ENCODE results near the gene DSG2. TPM values are rescaled to one million over a fixed set of nuclear protein-coding genes. Genes with fewer than 3 reads are reported as not detected.

The DSG2 gene
- total and polyA plus RNA-seq, 2 of the 4 experiments (the other 2 are of a cell fraction) = 1.8 to 2.3 TPM

- in situ Hi-C loops (cut with MboI; ENCODE audit: low sequenced_read_pairs) = no loop called here
- ChIA-PET CTCF (no interaction called here), POLR2A (ENCODE audit: unreplicated experiment) (no interaction called here)
- no peak overlapping the region for H2AK9ac ChIP-seq (replicated peaks; ENCODE audit: low read depth, low read length, poor library complexity)
- no peaks in the 10 kb centered on the region for H3K36me3 ChIP-seq (ENCODE audit: control insufficient read depth, insufficient read depth, low read length)
- intact Hi-C loops (cut with micrococcal nuclease) = loop anchor here (5.0 kb wide), 1 partner anchor 86 kb away; no protein-coding TSS in a partner anchor
- no peak overlapping the region for H3K23ac ChIP-seq (ENCODE audit: low read depth, low read length)
- no peak overlapping the region for H3K4ac ChIP-seq (ENCODE audit: low read depth, low read length)
- no peak overlapping the region for H3K4me3 ChIP-seq (ENCODE audit: insufficient read depth, low read depth, low read length)
- no peak overlapping the region for H3K27ac ChIP-seq (ENCODE audit: insufficient read depth, low read length)
- H3K4me2 ChIP-seq (ENCODE audit: low read depth, low read length) = no peak overlapping the region
- H2BK5ac ChIP-seq (ENCODE audit: low read depth, low read length, poor library complexity, severe bottlenecking) = no peak overlapping the region
- H4K91ac ChIP-seq (ENCODE audit: insufficient read depth, low read depth, low read length) = no peak overlapping the region
- BruUV-seq (replicated peaks) = no TSS peak
- no peaks in the 10 kb centered on the region for H3K79me1 ChIP-seq (ENCODE audit: low read depth in 1 of 2, low read length in 2 of 2)
- no peak overlapping the region for H3K18ac ChIP-seq (ENCODE audit: low read depth, low read length)
- H2BK20ac ChIP-seq (ENCODE audit: low read depth, low read length) = no peak overlapping the region
- H2BK15ac ChIP-seq (ENCODE audit: low read depth, low read length) = no peak overlapping the region
- no peak overlapping the region for H4K5ac ChIP-seq (ENCODE audit: low read depth, low read length)
- dilution Hi-C loops (cut with HindIII; ENCODE audit: low sequenced_read_pairs, unreplicated experiment) = no loop called here
- WGBS, 2 experiments (ENCODE audit: extremely low coverage in 2 of 2, insufficient read length in 1 of 2) = no CpG with 5 or more reads among the region's 1 CpG
- H4K8ac ChIP-seq (ENCODE audit: low read depth in 2 of 2, low read length in 2 of 2) = no peak overlapping the region
- H2AK5ac ChIP-seq (ENCODE audit: low read depth, low read length) = no peak overlapping the region
- no peak overlapping the region for H3K56ac ChIP-seq (ENCODE audit: extremely low read depth, insufficient read depth, low read length)
- H2BK120ac ChIP-seq (ENCODE audit: low read depth, low read length) = no peak overlapping the region
- no peak overlapping the region for H3K9ac ChIP-seq (ENCODE audit: low read depth, low read length)
- ATAC-seq (ENCODE audit: low read depth) = no peak
- no peaks in the 10 kb centered on the region for H3K4me1 ChIP-seq (ENCODE audit: control insufficient read depth, insufficient read depth, low read length)
- TF ChIP-seq MXI1 (IDR thresholded peaks at IDR 0.05; ENCODE audit: borderline replicate concordance, low read depth, low read length) (no peak), FOS (IDR thresholded peaks at IDR 0.05; ENCODE audit: low read depth, low read length) (no peak), NFE2L2 (IDR thresholded peaks at IDR 0.05; ENCODE audit: low read depth, low read length) (no peak), BHLHE40 (IDR thresholded peaks at IDR 0.05; ENCODE audit: low read depth, low read length) (no peak), RFX5 (IDR thresholded peaks at IDR 0.05; ENCODE audit: low read depth, low read length) (no peak), RAD21 (IDR thresholded peaks at IDR 0.05; ENCODE audit: low read length) (no peak), POLR2A (IDR thresholded peaks at IDR 0.05; ENCODE audit: low read depth, low read length) (no peak), CEBPB (IDR thresholded peaks at IDR 0.05; ENCODE audit: low read depth, low read length) (no peak)
- no peaks in the 10 kb centered on the region for H3K9me3 ChIP-seq (ENCODE audit: control insufficient read depth, insufficient read depth, low read length)
- no peaks in the 10 kb centered on the region for H4K20me1 ChIP-seq (ENCODE audit: insufficient read depth, low read length)
- H3K9me1 ChIP-seq (ENCODE audit: insufficient read depth, low read length) = no peaks in the 10 kb centered on the region
- no peak overlapping the region for H2AFZ ChIP-seq (replicated peaks; ENCODE audit: low read length, poor library complexity)
- H3K27me3 ChIP-seq (ENCODE audit: control insufficient read depth, insufficient read depth, low read length) = no peaks in the 10 kb centered on the region
- no peak overlapping the region for H3K14ac ChIP-seq (replicated peaks; ENCODE audit: low read depth, low read length)
- DNase-seq = no peak
Measured at GRCh38 chr18:31508781-31509180, 10.8 kb downstream of the DSG2 start.

All from IMR-90 (cell line).